ENCODE data around the gene GALNT2.

The GALNT2 gene

GRCh38 chr1:230073371-230074035 is 6.5 kb downstream of the GALNT2 start:
- H3K9ac ChIP-seq (ENCODE audit: low read length): no peak overlapping the region
- no peak overlapping the region for H3K27ac ChIP-seq (ENCODE audit: low read depth, low read length)
- no peaks in the 10 kb centered on the region for H3K36me3 ChIP-seq (ENCODE audit: control insufficient read depth, insufficient read depth, low read length)
- no peak overlapping the region for H3K4me3 ChIP-seq (ENCODE audit: low read depth, low read length)
- H3K9me3 ChIP-seq (ENCODE audit: control insufficient read depth, insufficient read depth, low read depth, low read length): no peaks in the 10 kb centered on the region
- peaks cover 5% of the 10 kb centered on the region for H3K27me3 ChIP-seq (ENCODE audit: control insufficient read depth, insufficient read depth, low read length)
- peaks cover 24% of the 10 kb centered on the region for H3K4me1 ChIP-seq (ENCODE audit: control insufficient read depth, insufficient read depth, low read length)

GRCh38 chr1:230074270-230074669 is 7.2 kb downstream of the GALNT2 start:
- no peak overlapping the region for H3K27ac ChIP-seq (ENCODE audit: low read depth, low read length)

GRCh38 chr1:230074762-230075161 is 7.7 kb downstream of the GALNT2 start:
- Histone ChIP-seq H3K27ac (ENCODE audit: low read depth, low read length) (no peak overlapping the region), H3K4me1 (ENCODE audit: control insufficient read depth, insufficient read depth, low read length) (peaks cover 18% of the 10 kb centered on the region), H3K9ac (ENCODE audit: low read length) (no peak overlapping the region)

More at GRCh38 chr1:230074270-230074669, 7.2 kb downstream of the GALNT2 start:
- H3K9ac ChIP-seq (ENCODE audit: low read length): no peak overlapping the region
- H3K4me3 ChIP-seq (ENCODE audit: low read depth, low read length): no peak overlapping the region
- peaks cover 17% of the 10 kb centered on the region for H3K4me1 ChIP-seq (ENCODE audit: control insufficient read depth, insufficient read depth, low read length)
- H3K36me3 ChIP-seq (ENCODE audit: control insufficient read depth, insufficient read depth, low read length): no peaks in the 10 kb centered on the region
- H3K9me3 ChIP-seq (ENCODE audit: control insufficient read depth, insufficient read depth, low read depth, low read length): no peaks in the 10 kb centered on the region
- H3K27me3 ChIP-seq (ENCODE audit: control insufficient read depth, insufficient read depth, low read length): no peaks in the 10 kb centered on the region

GRCh38 chr1:230076121-230076520 is 9.1 kb downstream of the GALNT2 start:
- H3K36me3 ChIP-seq (ENCODE audit: control insufficient read depth, insufficient read depth, low read length): no peaks in the 10 kb centered on the region

More at GRCh38 chr1:230074762-230075161, 7.7 kb downstream of the GALNT2 start:
- H3K9me3 ChIP-seq (ENCODE audit: control insufficient read depth, insufficient read depth, low read depth, low read length): no peaks in the 10 kb centered on the region
- H3K36me3 ChIP-seq (ENCODE audit: control insufficient read depth, insufficient read depth, low read length): no peaks in the 10 kb centered on the region
- no peaks in the 10 kb centered on the region for H3K27me3 ChIP-seq (ENCODE audit: control insufficient read depth, insufficient read depth, low read length)
- no peak overlapping the region for H3K4me3 ChIP-seq (ENCODE audit: low read depth, low read length)

GRCh38 chr1:230077011-230077410 is 10.0 kb downstream of the GALNT2 start:
- H3K9ac ChIP-seq (ENCODE audit: low read length): no peak overlapping the region
- H3K9me3 ChIP-seq (ENCODE audit: control insufficient read depth, insufficient read depth, low read depth, low read length): no peaks in the 10 kb centered on the region
- no peaks in the 10 kb centered on the region for H3K36me3 ChIP-seq (ENCODE audit: control insufficient read depth, insufficient read depth, low read length)
- H3K27ac ChIP-seq (ENCODE audit: low read depth, low read length): no peak overlapping the region
- peaks cover 15% of the 10 kb centered on the region for H3K4me1 ChIP-seq (ENCODE audit: control insufficient read depth, insufficient read depth, low read length)
- H3K27me3 ChIP-seq (ENCODE audit: control insufficient read depth, insufficient read depth, low read length): no peaks in the 10 kb centered on the region
- no peak overlapping the region for H3K4me3 ChIP-seq (ENCODE audit: low read depth, low read length)

More at GRCh38 chr1:230076121-230076520, 9.1 kb downstream of the GALNT2 start:
- Histone ChIP-seq H3K27ac (ENCODE audit: low read depth, low read length) (no peak overlapping the region), H3K9ac (ENCODE audit: low read length) (no peak overlapping the region), H3K27me3 (ENCODE audit: control insufficient read depth, insufficient read depth, low read length) (no peaks in the 10 kb centered on the region), H3K9me3 (ENCODE audit: control insufficient read depth, insufficient read depth, low read depth, low read length) (no peaks in the 10 kb centered on the region), H3K4me1 (ENCODE audit: control insufficient read depth, insufficient read depth, low read length) (peaks cover 18% of the 10 kb centered on the region), H3K4me3 (ENCODE audit: low read depth, low read length) (no peak overlapping the region)

GRCh38 chr1:230077436-230078213 is 10.6 kb downstream of the GALNT2 start:
- H3K36me3 ChIP-seq (ENCODE audit: control insufficient read depth, insufficient read depth, low read length): no peaks in the 10 kb centered on the region
- no peak overlapping the region for H3K27ac ChIP-seq (ENCODE audit: low read depth, low read length)
- H3K27me3 ChIP-seq (ENCODE audit: control insufficient read depth, insufficient read depth, low read length): no peaks in the 10 kb centered on the region
- H3K4me3 ChIP-seq (ENCODE audit: low read depth, low read length): no peak overlapping the region
- H3K9me3 ChIP-seq (ENCODE audit: control insufficient read depth, insufficient read depth, low read depth, low read length): peaks cover 3% of the 10 kb centered on the region
- H3K4me1 ChIP-seq (ENCODE audit: control insufficient read depth, insufficient read depth, low read length): peaks cover 15% of the 10 kb centered on the region
- H3K9ac ChIP-seq (ENCODE audit: low read length): no peak overlapping the region

GRCh38 chr1:230079199-230080024 is 12.4 kb downstream of the GALNT2 start:
- Histone ChIP-seq H3K36me3 (ENCODE audit: control insufficient read depth, insufficient read depth, low read length) (no peaks in the 10 kb centered on the region), H3K27me3 (ENCODE audit: control insufficient read depth, insufficient read depth, low read length) (no peaks in the 10 kb centered on the region), H3K4me1 (ENCODE audit: control insufficient read depth, insufficient read depth, low read length) (peaks cover 13% of the 10 kb centered on the region), H3K4me3 (ENCODE audit: low read depth, low read length) (no peak overlapping the region), H3K27ac (ENCODE audit: low read depth, low read length) (no peak overlapping the region), H3K9me3 (ENCODE audit: control insufficient read depth, insufficient read depth, low read depth, low read length) (peaks cover 10% of the 10 kb centered on the region), H3K9ac (ENCODE audit: low read length) (no peak overlapping the region)

- Histone ChIP-seq H3K9me3 (ENCODE audit: control insufficient read depth, insufficient read depth, low read depth, low read length) (peaks cover 10% of the 10 kb centered on the region), H3K4me1 (ENCODE audit: control insufficient read depth, insufficient read depth, low read length) (peaks cover 25% of the 10 kb centered on the region), H3K9ac (ENCODE audit: low read length) (no peak overlapping the region), H3K36me3 (ENCODE audit: control insufficient read depth, insufficient read depth, low read length) (no peaks in the 10 kb centered on the region), H3K27ac (ENCODE audit: low read depth, low read length) (no peak overlapping the region), H3K4me3 (ENCODE audit: low read depth, low read length) (no peak overlapping the region), H3K27me3 (ENCODE audit: control insufficient read depth, insufficient read depth, low read length) (no peaks in the 10 kb centered on the region)
Measured at GRCh38 chr1:230080822-230081221, 13.8 kb downstream of the GALNT2 start.

GRCh38 chr1:230081751-230082150 is 14.7 kb downstream of the GALNT2 start:
- Histone ChIP-seq H3K27me3 (ENCODE audit: control insufficient read depth, insufficient read depth, low read length) (no peaks in the 10 kb centered on the region), H3K36me3 (ENCODE audit: control insufficient read depth, insufficient read depth, low read length) (no peaks in the 10 kb centered on the region), H3K4me3 (ENCODE audit: low read depth, low read length) (no peak overlapping the region), H3K27ac (ENCODE audit: low read depth, low read length) (no peak overlapping the region), H3K4me1 (ENCODE audit: control insufficient read depth, insufficient read depth, low read length) (peaks cover 33% of the 10 kb centered on the region), H3K9me3 (ENCODE audit: control insufficient read depth, insufficient read depth, low read depth, low read length) (peaks cover 10% of the 10 kb centered on the region), H3K9ac (ENCODE audit: low read length) (no peak overlapping the region)

- Histone ChIP-seq H3K4me1 (ENCODE audit: control insufficient read depth, insufficient read depth, low read length) (peaks cover 35% of the 10 kb centered on the region), H3K27me3 (ENCODE audit: control insufficient read depth, insufficient read depth, low read length) (no peaks in the 10 kb centered on the region), H3K4me3 (ENCODE audit: low read depth, low read length) (no peak overlapping the region), H3K27ac (ENCODE audit: low read depth, low read length) (no peak overlapping the region), H3K9ac (ENCODE audit: low read length) (no peak overlapping the region), H3K9me3 (ENCODE audit: control insufficient read depth, insufficient read depth, low read depth, low read length) (peaks cover 10% of the 10 kb centered on the region), H3K36me3 (ENCODE audit: control insufficient read depth, insufficient read depth, low read length) (no peaks in the 10 kb centered on the region)
Measured at GRCh38 chr1:230082211-230082610, 15.2 kb downstream of the GALNT2 start.
